ENCODE measurements around the gene LAMTOR1. TPM values are rescaled to one million over a fixed set of nuclear protein-coding genes. Genes with fewer than 3 reads are reported as not detected.

The LAMTOR1 gene
- total RNA-seq, 4 donors from 2014 or later, result 64.5 to 111 (median 101) TPM

DNA sequence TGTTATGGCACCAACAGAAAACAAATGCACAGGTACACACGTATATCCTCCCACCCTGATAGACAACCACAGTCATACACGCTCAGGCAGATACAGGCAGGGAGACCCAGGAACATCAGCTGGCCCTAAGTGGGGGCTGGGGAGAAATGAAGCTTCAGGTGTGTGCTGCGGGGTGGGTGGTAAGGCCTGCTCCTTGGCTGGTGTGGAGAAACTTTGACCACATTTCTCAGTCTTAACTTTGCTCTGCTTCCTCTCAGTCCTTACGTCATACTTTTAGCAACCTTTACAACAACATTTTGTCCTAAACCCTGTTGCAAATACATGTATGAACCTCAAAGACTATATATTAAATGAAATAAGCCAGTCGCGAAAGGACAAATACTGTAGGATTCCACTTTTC is 16.1 kb upstream of the LAMTOR1 start:
- no peak overlapping the region for H3K27ac ChIP-seq
- TF ChIP-seq POLR2AphosphoS5 (IDR thresholded peaks at IDR 0.05), result no peak
- TF ChIP-seq, protein P1, sequence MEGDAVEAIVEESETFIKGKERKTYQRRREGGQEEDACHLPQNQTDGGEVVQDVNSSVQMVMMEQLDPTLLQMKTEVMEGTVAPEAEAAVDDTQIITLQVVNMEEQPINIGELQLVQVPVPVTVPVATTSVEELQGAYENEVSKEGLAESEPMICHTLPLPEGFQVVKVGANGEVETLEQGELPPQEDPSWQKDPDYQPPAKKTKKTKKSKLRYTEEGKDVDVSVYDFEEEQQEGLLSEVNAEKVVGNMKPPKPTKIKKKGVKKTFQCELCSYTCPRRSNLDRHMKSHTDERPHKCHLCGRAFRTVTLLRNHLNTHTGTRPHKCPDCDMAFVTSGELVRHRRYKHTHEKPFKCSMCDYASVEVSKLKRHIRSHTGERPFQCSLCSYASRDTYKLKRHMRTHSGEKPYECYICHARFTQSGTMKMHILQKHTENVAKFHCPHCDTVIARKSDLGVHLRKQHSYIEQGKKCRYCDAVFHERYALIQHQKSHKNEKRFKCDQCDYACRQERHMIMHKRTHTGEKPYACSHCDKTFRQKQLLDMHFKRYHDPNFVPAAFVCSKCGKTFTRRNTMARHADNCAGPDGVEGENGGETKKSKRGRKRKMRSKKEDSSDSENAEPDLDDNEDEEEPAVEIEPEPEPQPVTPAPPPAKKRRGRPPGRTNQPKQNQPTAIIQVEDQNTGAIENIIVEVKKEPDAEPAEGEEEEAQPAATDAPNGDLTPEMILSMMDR (IDR thresholded peaks at IDR 0.05), result no peak
- no peak for TF ChIP-seq EP300 (IDR thresholded peaks at IDR 0.05)
- no peak for TF ChIP-seq POLR2A (IDR thresholded peaks at IDR 0.05)

DNA sequence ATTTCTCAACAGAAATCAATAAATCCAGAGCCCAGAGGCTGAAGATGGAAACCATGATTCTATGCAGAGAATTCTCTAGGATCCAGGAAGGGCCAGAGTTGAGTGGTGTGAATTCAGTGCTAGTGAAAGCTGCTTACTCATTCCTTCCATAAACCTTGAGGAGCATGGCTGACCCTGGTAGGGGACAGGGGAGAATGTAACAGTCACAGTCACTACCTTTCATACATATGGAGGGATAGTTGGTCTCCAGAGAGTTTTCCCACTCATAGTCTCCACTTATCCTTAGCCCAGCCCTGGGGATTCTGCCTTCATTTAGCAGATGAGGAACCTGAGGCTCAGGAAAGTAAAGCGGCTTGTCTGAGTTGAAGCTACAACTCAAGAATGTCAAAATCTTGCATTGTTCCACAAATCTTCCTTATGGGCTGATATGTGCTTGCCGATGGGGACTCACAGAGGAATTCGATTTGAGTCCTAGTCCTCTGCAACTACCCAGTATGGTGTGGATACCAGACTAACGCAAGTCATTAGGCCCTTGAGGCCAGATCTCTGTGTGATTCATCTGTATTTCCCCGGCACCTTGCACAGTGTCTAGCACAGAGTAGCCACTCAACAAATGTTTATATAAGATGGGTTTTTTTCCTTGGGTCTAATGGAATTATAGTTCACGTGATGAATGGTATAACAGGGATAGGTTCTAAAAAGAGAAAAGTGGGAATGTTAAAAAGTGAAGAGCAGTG is 13.1 kb upstream of the LAMTOR1 start:
- H3K36me3 ChIP-seq, result no peaks in the 10 kb centered on the region
- H3K4me3 ChIP-seq, result no peak overlapping the region
- H3K27me3 ChIP-seq, result no peaks in the 10 kb centered on the region
- no peak for TF ChIP-seq POLR2AphosphoS5 (IDR thresholded peaks at IDR 0.05)
- TF ChIP-seq, protein P1 (IDR thresholded peaks at IDR 0.05), result no peak
- TF ChIP-seq EP300 (IDR thresholded peaks at IDR 0.05), result no peak
- TF ChIP-seq POLR2A (IDR thresholded peaks at IDR 0.05), result no peak
- no peak for DNase-seq (ENCODE audit: low spot score in 2 of 2)
- H3K4me1 ChIP-seq, result peaks cover 16% of the 10 kb centered on the region
- H3K27ac ChIP-seq, result no peak overlapping the region
- H3K9me3 ChIP-seq, result no peaks in the 10 kb centered on the region
- WGBS, result 93% methylated on average over 6 of the region's 6 CpGs

More for the DNA sequence above, 16.1 kb upstream of the LAMTOR1 start:
- no peaks in the 10 kb centered on the region for H3K27me3 ChIP-seq
- H3K4me1 ChIP-seq, result no peaks in the 10 kb centered on the region
- H3K4me3 ChIP-seq, result no peak overlapping the region
- DNase-seq (ENCODE audit: low spot score in 2 of 2), result no peak
- H3K36me3 ChIP-seq, result no peaks in the 10 kb centered on the region
- no peaks in the 10 kb centered on the region for H3K9me3 ChIP-seq
- 69% methylated on average over 6 of the region's 6 CpGs for WGBS

DNA sequence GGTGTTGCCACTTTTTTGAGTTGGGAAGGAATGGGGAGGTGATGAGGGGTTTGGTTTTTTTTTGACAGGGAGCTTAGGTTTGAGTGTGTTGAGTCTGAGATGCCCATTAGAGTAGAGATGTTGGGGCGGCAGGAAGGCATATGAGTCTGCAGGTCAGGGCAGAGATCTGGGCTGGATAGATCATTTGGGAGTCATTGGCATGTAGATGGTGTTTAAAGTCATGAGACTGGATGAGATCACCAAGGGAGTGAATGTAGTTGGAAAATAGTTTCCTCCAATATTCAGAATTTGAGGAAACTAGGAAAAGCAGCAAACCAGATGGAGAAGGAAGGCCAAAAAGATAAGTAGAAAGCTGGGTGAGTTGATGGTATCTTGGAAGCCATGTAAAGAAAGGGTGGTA is 11.5 kb upstream of the LAMTOR1 start:
- Histone ChIP-seq H3K9me3 (no peaks in the 10 kb centered on the region), H3K36me3 (peaks cover 3% of the 10 kb centered on the region), H3K4me1 (peaks cover 19% of the 10 kb centered on the region), H3K27me3 (no peaks in the 10 kb centered on the region), H3K4me3 (no peak overlapping the region), H3K27ac (no peak overlapping the region)
- TF ChIP-seq, protein P1 (IDR thresholded peaks at IDR 0.05), result no peak
- no peak for TF ChIP-seq POLR2A (IDR thresholded peaks at IDR 0.05)
- TF ChIP-seq POLR2AphosphoS5 (IDR thresholded peaks at IDR 0.05), result no peak
- no peak for TF ChIP-seq EP300 (IDR thresholded peaks at IDR 0.05)
- DNase-seq (ENCODE audit: low spot score in 2 of 2), result no peak
- WGBS, result 77% methylated on average over 1 of the region's 1 CpG

DNA sequence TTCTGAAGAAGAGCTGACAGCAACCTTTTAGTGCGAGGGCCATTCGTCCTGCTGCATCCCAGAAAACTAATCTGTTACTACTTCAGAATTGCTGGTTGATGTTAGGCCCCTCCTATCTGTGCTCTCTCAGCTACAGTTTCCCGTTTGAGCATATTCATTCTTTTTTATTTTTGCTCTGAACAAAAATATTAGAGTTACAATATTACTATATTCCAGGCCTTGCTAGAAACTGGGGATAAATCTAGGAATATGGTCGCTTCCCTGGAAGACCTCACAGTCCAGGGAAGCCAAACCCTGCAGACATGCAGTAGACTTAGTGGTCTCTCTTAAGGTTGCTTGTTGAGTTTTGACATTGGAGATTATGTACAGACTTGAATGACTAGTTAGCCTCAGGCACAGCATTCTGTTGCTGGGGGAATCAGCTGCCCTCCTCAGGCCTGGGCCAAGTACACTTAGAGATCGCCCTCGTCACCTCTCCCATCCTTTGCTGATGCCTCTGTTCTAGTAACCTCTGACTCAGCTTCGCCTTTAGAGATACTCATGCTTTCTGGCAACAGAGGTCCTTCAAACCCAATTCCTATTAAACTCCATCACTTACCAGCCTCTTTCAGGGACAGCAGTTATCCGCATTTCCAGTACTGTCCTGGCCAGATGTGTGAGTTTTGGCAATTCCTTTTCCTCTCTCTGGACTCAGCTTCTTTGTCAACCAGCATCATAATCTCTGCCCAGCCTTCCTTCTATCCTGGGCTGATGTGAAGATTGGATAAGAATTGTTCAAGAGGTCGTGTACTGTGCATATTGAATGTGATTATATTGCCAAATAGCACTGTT is 10.1 kb upstream of the LAMTOR1 start:
- WGBS, result 53% methylated on average over 9 of the region's 9 CpGs
- Histone ChIP-seq H3K27me3 (no peaks in the 10 kb centered on the region), H3K9me3 (no peaks in the 10 kb centered on the region), H3K27ac (peak overlapping the region; percentile 95), H3K36me3 (peaks cover 17% of the 10 kb centered on the region), H3K4me3 (peak overlapping the region; percentile 55), H3K4me1 (peaks cover 19% of the 10 kb centered on the region)
- DNase-seq (ENCODE audit: low spot score in 2 of 2), result no peak
- TF ChIP-seq, protein P1 (IDR thresholded peaks at IDR 0.05), result no peak
- TF ChIP-seq POLR2AphosphoS5 (IDR thresholded peaks at IDR 0.05) (no peak), POLR2A (IDR thresholded peaks at IDR 0.05) (no peak), EP300 (IDR thresholded peaks at IDR 0.05) (no peak)

Measured in suprapubic skin (tissue), 4 donors.